Activated T-helper 17 cell treated with anti-CD3 and anti-CD28 coated beads, Interleukin-2, amount 50 U/mL, for 72 hours (primary cell): ENCODE measurements around the gene F3. TPM values are rescaled to one million over a fixed set of nuclear protein-coding genes. Genes with fewer than 3 reads are reported as not detected.
A peak's percentile ranks its signal among the peaks of the same experiment; 100 is the strongest.

ENCODE experiments used
- ATAC-seq: fragments of 150-1000 bp; cut with Tn5 transposase; replicated peaks from 2 replicates; pipeline ENCODE4 v1.10.0; 2021; ENCODE audit warnings: mild to moderate bottlenecking, moderate library complexity
- H3K27ac Mint-ChIP-seq: one replicate; pipeline ENCODE4 v1.8.0; 2022; ENCODE audit warnings: mixed read lengths
- H3K27me3 Mint-ChIP-seq: one replicate; pipeline ENCODE4 v1.8.0; 2022; ENCODE audit warnings: mixed read lengths
- H3K36me3 Mint-ChIP-seq: one replicate; pipeline ENCODE4 v1.8.0; 2022; ENCODE audit warnings: low read depth, mild to moderate bottlenecking, mixed read lengths
- H3K4me1 Mint-ChIP-seq: one replicate; pipeline ENCODE4 v1.8.0; 2022; ENCODE audit warnings: mixed read lengths
- H3K4me3 Mint-ChIP-seq: one replicate; pipeline ENCODE4 v1.8.0; 2022; ENCODE audit warnings: mild to moderate bottlenecking, mixed read lengths
- H3K9me3 Mint-ChIP-seq: one replicate; pipeline ENCODE4 v1.8.0; 2022; ENCODE audit warnings: mixed read lengths
- total RNA-seq, 2 donors: library from RNA; stranded (reverse); gene quantifications; one replicate each; pipeline ENCODE4 v1.2.3, GENCODE V29; 2022

Gene F3
- total RNA-seq, 2 donors from 2014 or later = not detected

DNA sequence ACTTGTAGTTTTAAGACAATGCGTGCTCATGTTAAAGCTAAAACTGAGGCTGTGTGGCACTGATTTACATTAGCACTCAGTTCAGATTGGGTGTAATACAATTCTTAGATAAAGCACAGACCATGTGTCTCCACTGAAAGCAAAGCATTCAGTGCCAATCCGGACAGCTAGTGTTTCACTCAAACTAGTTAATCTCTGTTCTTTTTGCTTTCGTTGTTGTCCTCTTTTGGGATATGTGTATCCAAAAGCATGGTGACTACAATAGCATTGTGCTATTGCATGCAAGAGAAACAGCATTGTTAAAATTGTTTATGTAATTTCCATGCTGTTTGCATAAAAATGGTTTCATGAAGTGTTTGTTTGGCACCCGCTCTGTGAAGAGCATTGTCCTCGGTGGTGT lies 54.6 kb downstream of the F3 start:
- H3K36me3 Mint-ChIP-seq = peaks cover 68% of the 10 kb centered on the region
- H3K27ac Mint-ChIP-seq = no peak overlapping the region
- no peaks in the 10 kb centered on the region for H3K27me3 Mint-ChIP-seq
- no peak for ATAC-seq
- no peak overlapping the region for H3K4me3 Mint-ChIP-seq
- no peaks in the 10 kb centered on the region for H3K9me3 Mint-ChIP-seq
- no peaks in the 10 kb centered on the region for H3K4me1 Mint-ChIP-seq

DNA sequence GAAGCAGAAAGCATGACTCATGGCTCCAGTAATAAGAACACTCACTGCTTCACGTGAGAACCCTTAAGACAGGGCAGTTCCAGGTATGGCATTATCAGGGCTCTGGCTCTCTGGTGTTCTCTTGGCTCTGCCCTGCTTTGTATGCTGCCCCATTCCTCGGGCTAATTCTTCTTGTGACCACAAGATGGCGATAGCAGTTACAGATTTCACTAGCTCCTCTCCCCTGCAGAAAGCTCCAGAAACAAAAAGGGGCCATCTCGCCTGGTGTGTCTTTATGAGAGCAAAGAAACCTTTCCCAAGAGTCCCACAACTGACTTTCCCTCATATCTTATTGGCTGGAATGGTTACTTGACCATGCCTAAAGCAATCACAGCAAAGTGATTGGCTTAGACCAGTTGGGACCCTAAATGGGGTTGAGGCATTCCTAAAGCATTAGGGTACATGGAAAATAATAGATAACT lies 60.1 kb downstream of the F3 start:
- peak; percentile 76 for ATAC-seq
- H3K4me3 Mint-ChIP-seq = no peak overlapping the region
- no peaks in the 10 kb centered on the region for H3K9me3 Mint-ChIP-seq
- no peak overlapping the region for H3K27ac Mint-ChIP-seq
- H3K27me3 Mint-ChIP-seq = no peaks in the 10 kb centered on the region
- peaks cover 40% of the 10 kb centered on the region for H3K36me3 Mint-ChIP-seq
- H3K4me1 Mint-ChIP-seq = no peaks in the 10 kb centered on the region

GRCh38 chr1:94479682-94480081 lies 61.9 kb downstream of the F3 start:
- no peak overlapping the region for H3K4me3 Mint-ChIP-seq
- no peaks in the 10 kb centered on the region for H3K4me1 Mint-ChIP-seq
- no peaks in the 10 kb centered on the region for H3K9me3 Mint-ChIP-seq
- H3K27me3 Mint-ChIP-seq = no peaks in the 10 kb centered on the region
- peaks cover 46% of the 10 kb centered on the region for H3K36me3 Mint-ChIP-seq
- H3K27ac Mint-ChIP-seq = no peak overlapping the region
- ATAC-seq = no peak

Other genes with a start within 250 kb of the F3 start
- 10 to 100 TPM; 18.8 to 27.6 TPM for gene ABCD3, start 123.4 kb downstream of the F3 start, total RNA-seq